CD14-positive monocyte (primary cell): ENCODE measurements around the gene DUSP11. TPM values are rescaled to one million over a fixed set of nuclear protein-coding genes. Genes with fewer than 3 reads are reported as not detected.

Source experiments
- DNase-seq, 3 donors: peaks; one replicate each; pipeline ENCODE4 v3.0.0-alpha.2; 2011 to 2022
- H2AFZ ChIP-seq: 2 replicates; pipeline ENCODE4 v1.6.0; 2012; ENCODE audit warnings: mild to moderate bottlenecking, low read depth, low read length, inconsistent platforms; ENCODE audit not compliant: insufficient read depth, poor library complexity, severe bottlenecking
- H3K27ac ChIP-seq, 2 donors: 1 replicate in 1 of 2; 2 replicates in 1 of 2; pipeline ENCODE4 v1.5.1; 2012 to 2013; ENCODE audit warnings: low read length in 2 of 2, control low read depth in 1 of 2, inconsistent platforms in 1 of 2, low read depth in 1 of 2, mild to moderate bottlenecking in 1 of 2
- H3K27me3 ChIP-seq, 2 donors: one replicate each; pipeline versions ENCODE4 v1.6.0 to v1.6.1; 2011 to 2013; ENCODE audit warnings: low read length in 2 of 2; ENCODE audit not compliant: control insufficient read depth in 2 of 2, insufficient read depth in 2 of 2
- H3K36me3 ChIP-seq, 2 donors: replicated peaks in 1 of 2; 1 replicate in 1 of 2; 2 replicates in 1 of 2; pipeline versions ENCODE4 v1.5.1 to v1.6.1; 2012 to 2013; ENCODE audit warnings: low read length in 2 of 2, control low read depth in 1 of 2, inconsistent platforms in 1 of 2, mild to moderate bottlenecking in 1 of 2; ENCODE audit not compliant: insufficient read depth in 2 of 2, control insufficient read depth in 1 of 2
- H3K4me1 ChIP-seq, 2 donors: 1 replicate in 1 of 2; 2 replicates in 1 of 2; pipeline versions ENCODE4 v1.5.1 to v1.6.1; 2012 to 2013; ENCODE audit warnings: low read length in 2 of 2, control low read depth in 1 of 2, inconsistent platforms in 1 of 2, mild to moderate bottlenecking in 1 of 2, moderate library complexity in 1 of 2; ENCODE audit not compliant: insufficient read depth in 2 of 2, control insufficient read depth in 1 of 2
- H3K4me2 ChIP-seq: replicated peaks from 2 replicates; pipeline ENCODE3; 2012; ENCODE audit warnings: low read length, moderate library complexity, mild to moderate bottlenecking; ENCODE audit not compliant: poor library complexity, severe bottlenecking; ENCODE audit errors: extremely low read depth
- H3K4me3 ChIP-seq, 3 experiments: fragments of 200-600 bp in 1 of 3; sonication (generic) in 1 of 3; replicated peaks in 1 of 3; 1 replicate in 2 of 3; 2 replicates in 1 of 3; pipeline ENCODE4 v1.5.1; 2011 to 2013; ENCODE audit warnings: low read length in 3 of 3, mild to moderate bottlenecking in 3 of 3, control low read depth in 2 of 3, low read depth in 2 of 3, inconsistent platforms in 1 of 3, moderate library complexity in 1 of 3
- H3K79me2 ChIP-seq: 2 replicates; pipeline ENCODE4 v1.6.0; 2012; ENCODE audit warnings: mild to moderate bottlenecking, control low read depth, inconsistent platforms, low read length, moderate library complexity; ENCODE audit not compliant: insufficient read depth
- H3K9ac ChIP-seq: 2 replicates; pipeline ENCODE4 v1.6.0; 2017; ENCODE audit warnings: low read length, mild to moderate bottlenecking; ENCODE audit not compliant: insufficient read depth, poor library complexity, severe bottlenecking
- H3K9me3 ChIP-seq, 2 donors: replicated peaks in 1 of 2; 1 replicate in 1 of 2; 2 replicates in 1 of 2; pipeline versions ENCODE4 v1.5.1 to v1.6.1; 2012 to 2013; ENCODE audit warnings: low read length in 2 of 2, control low read depth in 1 of 2; ENCODE audit not compliant: control insufficient read depth in 1 of 2, insufficient read depth in 1 of 2
- H4K20me1 ChIP-seq: 2 replicates; pipeline ENCODE4 v1.6.0; 2012; ENCODE audit warnings: mild to moderate bottlenecking, low read length, control low read depth, moderate library complexity; ENCODE audit not compliant: insufficient read depth
- H3K27ac Mint-ChIP-seq, 7 donors: one replicate each; pipeline ENCODE4 v1.8.0; 2020; ENCODE audit warnings: mild to moderate bottlenecking in 7 of 7, mixed read lengths in 7 of 7, moderate library complexity in 6 of 7, inconsistent platforms in 2 of 7
- H3K27me3 Mint-ChIP-seq, 3 donors: one replicate each; pipeline ENCODE4 v1.8.0; 2021 to 2022; ENCODE audit warnings: low read depth in 3 of 3, mild to moderate bottlenecking in 3 of 3, mixed read lengths in 3 of 3, moderate library complexity in 3 of 3, inconsistent platforms in 1 of 3
- H3K36me3 Mint-ChIP-seq, 2 donors: one replicate each; pipeline ENCODE4 v1.8.0; 2020; ENCODE audit warnings: mixed read lengths in 2 of 2, inconsistent platforms in 1 of 2, mild to moderate bottlenecking in 1 of 2
- H3K4me1 Mint-ChIP-seq: one replicate; pipeline ENCODE4 v1.8.0; 2020; ENCODE audit warnings: mild to moderate bottlenecking, mixed read lengths
- H3K4me3 Mint-ChIP-seq, 2 donors: one replicate each; pipeline ENCODE4 v1.8.0; 2020; ENCODE audit warnings: mild to moderate bottlenecking in 2 of 2, mixed read lengths in 2 of 2, moderate library complexity in 1 of 2
- H3K9me3 Mint-ChIP-seq, 7 donors: one replicate each; pipeline ENCODE4 v1.8.0; 2020 to 2022; ENCODE audit warnings: mixed read lengths in 7 of 7, mild to moderate bottlenecking in 6 of 7, moderate library complexity in 6 of 7, inconsistent platforms in 2 of 7
- CTCF ChIP-seq: fragments of 200-600 bp; IDR thresholded peaks from one replicate; pipeline ENCODE4 v1.8.0; 2022; ENCODE audit warnings: antibody characterized with exemption, mild to moderate bottlenecking
- WGBS: methylation state at CpG from one replicate; pipeline ENCODE4 v1.1.5; 2013; ENCODE audit warnings: missing lambda C conversion rate; ENCODE audit not compliant: insufficient coverage; 5-methylcytosine and 5-hydroxymethylcytosine counted together
- intact Hi-C, 2 donors: fragments of 100-400 bp; cut with micrococcal nuclease; formaldehyde crosslinking; loops; one replicate each; pipeline versions ENCODE4 v1.15.0 to v1.15.1; 2023
- polyA plus RNA-seq, 3 donors: library from polyadenylated mRNA; depleted of rRNA in 1 of 3; unstranded in 2 of 3; stranded (reverse) in 1 of 3; fragments of 300-500 nt in 2 of 3; fragments of >200 nt in 1 of 3; fragmentation: Illumina TruSeq in 2 of 3; gene quantifications; 1 replicate in 2 of 3; 2 replicates in 1 of 3; pipeline ENCODE4 v1.2.3, GENCODE V29; 2012 to 2021

Gene DUSP11
- polyA plus RNA-seq, 3 donors, result 9.9 to 25.7 (median 23.1) TPM

- TF ChIP-seq CTCF, result no peak
- DNase-seq, result no peak
- H3K4me2 ChIP-seq, result no peak overlapping the region
- intact Hi-C loops, result no loop called here
- no peak overlapping the region for H3K4me3 Mint-ChIP-seq
- H3K27ac ChIP-seq, result no peak overlapping the region
- no peak overlapping the region for H3K27ac Mint-ChIP-seq
- H3K4me1 ChIP-seq, result no peaks in the 10 kb centered on the region
- peaks cover 83 to 95% of the 10 kb centered on the region in 2 donors for H3K36me3 ChIP-seq
- peaks cover 82 to 94% of the 10 kb centered on the region in 2 donors for H3K36me3 Mint-ChIP-seq
- WGBS, result 100% methylated on average over 1 of the region's 4 CpGs
- H3K9me3 ChIP-seq, result no peaks in the 10 kb centered on the region
- peaks cover 0 to 3% (median 0%) of the 10 kb centered on the region in 7 donors for H3K9me3 Mint-ChIP-seq
- no peaks in the 10 kb centered on the region for H4K20me1 ChIP-seq
- H2AFZ ChIP-seq, result no peak overlapping the region
- no peak overlapping the region for H3K9ac ChIP-seq
- H3K4me3 ChIP-seq, result no peak overlapping the region
- no peaks in the 10 kb centered on the region for H3K79me2 ChIP-seq
- no peaks in the 10 kb centered on the region for H3K27me3 ChIP-seq
- peaks cover 2% of the 10 kb centered on the region for H3K4me1 Mint-ChIP-seq
- no peaks in the 10 kb centered on the region for H3K27me3 Mint-ChIP-seq
Observed at GRCh38 chr2:73766994-73767393, 12.9 kb downstream of the DUSP11 start.

- Histone ChIP-seq H3K79me2 (no peaks in the 10 kb centered on the region), H4K20me1 (no peaks in the 10 kb centered on the region), H3K27ac (no peak overlapping the region), H3K4me3 (no peak overlapping the region), H3K9me3 (no peaks in the 10 kb centered on the region), H3K4me1 (no peaks in the 10 kb centered on the region), H3K27me3 (no peaks in the 10 kb centered on the region), H3K4me2 (no peak overlapping the region), H3K9ac (no peak overlapping the region), H2AFZ (no peak overlapping the region), H3K36me3 (peaks cover 86 to 96% of the 10 kb centered on the region in 2 donors)
- Mint-ChIP-seq H3K27me3 (no peaks in the 10 kb centered on the region), H3K9me3 (peaks cover 0 to 3% (median 0%) of the 10 kb centered on the region in 7 donors), H3K4me1 (peaks cover 2% of the 10 kb centered on the region), H3K36me3 (peaks cover 84 to 94% of the 10 kb centered on the region in 2 donors), H3K4me3 (no peak overlapping the region), H3K27ac (no peak overlapping the region)
- no peak for DNase-seq
- TF ChIP-seq CTCF, result no peak
- WGBS, result no CpG with 5 or more reads among the region's 1 CpG
- intact Hi-C loops, result no loop called here
Observed at GRCh38 chr2:73766349-73766748, 13.6 kb downstream of the DUSP11 start.
